ENCODE measurements around the gene PLA2G5. TPM values are rescaled to one million over a fixed set of nuclear protein-coding genes. Genes with fewer than 3 reads are reported as not detected.

Gene PLA2G5
- total and polyA plus RNA-seq, 2 of the 8 experiments (the other 6 are each of a cell fraction or from before 2014, with no cell fraction given), result 0.05 TPM; not detected in 1

- POLR2A ChIA-PET (ENCODE audit: partially characterized antibody), result no interaction called here
- WGBS, 2 experiments (ENCODE audit: extremely low coverage in 1 of 2, insufficient coverage in 1 of 2, insufficient read length in 1 of 2, insufficient replicate concordance in 2 of 2, low coverage in 1 of 2, low lambda C conversion rate in 2 of 2, missing lambda C conversion rate in 1 of 2), result 85% methylated on average over 9 of the region's 9 CpGs; no CpG with 5 or more reads in 1 of the 2 experiments
- DNase-seq (ENCODE audit: low read depth in 1 of 2, low spot score in 2 of 2), result no peak
Observed at GRCh38 chr1:20138961-20139550, 69.1 kb downstream of the PLA2G5 start, which contains the start of gene PLA2G2F. TSS of gene PLA2G2F (plus strand) at chr1:20139323. CDS start at chr1:20139428, 105 bp downstream.

More at GRCh38 chr1:20138961-20139550, 69.1 kb downstream of the PLA2G5 start, which contains the start of gene PLA2G2F:
- no peak within 1 kb of the TSS for H4K8ac ChIP-seq (ENCODE audit: extremely low read depth, insufficient read depth, low read length)
- H2AFZ ChIP-seq (ENCODE audit: low read length), result no peak within 1 kb of the TSS
- CTCF ChIA-PET (ENCODE audit: partially characterized antibody), result no interaction called here
- FAIRE-seq, result no peak
- no peak within 1 kb of the TSS for H3K27ac ChIP-seq (ENCODE audit: low read depth, low read length)
- no peak within 1 kb of the TSS for H3K23ac ChIP-seq (ENCODE audit: insufficient read length)
- no peaks in the 10 kb centered on the region for H3K79me2 ChIP-seq (ENCODE audit: control insufficient read depth in 1 of 2, insufficient read depth in 2 of 2, low read length in 2 of 2)
- H4K91ac ChIP-seq (replicated peaks; ENCODE audit: insufficient read length, low read length), result no peak within 1 kb of the TSS
- no peak within 1 kb of the TSS for H4K5ac ChIP-seq (ENCODE audit: insufficient read length, low read depth, low read length)
- TF ChIP-seq EZH2 (IDR thresholded peaks at IDR 0.05; ENCODE audit: low read depth, low read length, severe bottlenecking) (no peak), KDM4A (IDR thresholded peaks at IDR 0.05; ENCODE audit: low read depth, low read length, severe bottlenecking) (no peak)
- no peaks in the 10 kb centered on the region for H4K20me1 ChIP-seq (replicated peaks in 1 of 2; ENCODE audit: control insufficient read depth in 1 of 2, insufficient read depth in 2 of 2, low read length in 2 of 2)
- no peak within 1 kb of the TSS for H3K4me2 ChIP-seq (ENCODE audit: insufficient read depth in 1 of 2, low read depth in 2 of 2, low read length in 2 of 2)
- no peak within 1 kb of the TSS for H2AK5ac ChIP-seq (ENCODE audit: low read depth, low read length)
- H3K4me3 ChIP-seq (ENCODE audit: extremely low read depth in 1 of 4, insufficient read depth in 2 of 4, low read depth in 3 of 4, low read length in 4 of 4), result no peak within 1 kb of the TSS
- peaks cover 3% of the 10 kb centered on the region; the same call in 1 of the 2 replicates for H3K23me2 ChIP-seq (ENCODE audit: low read depth, low read length)
- H3K14ac ChIP-seq (ENCODE audit: insufficient read length), result no peak within 1 kb of the TSS
- no peaks in the 10 kb centered on the region for H3K79me1 ChIP-seq (ENCODE audit: low read depth, low read length)
- H2BK120ac ChIP-seq (replicated peaks; ENCODE audit: low read depth, low read length), result no peak within 1 kb of the TSS
- no peak within 1 kb of the TSS for H3K56ac ChIP-seq (replicated peaks; ENCODE audit: insufficient read length, low read depth, low read length)
- no peak within 1 kb of the TSS for H2BK15ac ChIP-seq (ENCODE audit: low read length)
- H2BK12ac ChIP-seq (ENCODE audit: low read depth, low read length), result no peak within 1 kb of the TSS
- H3K9me3 ChIP-seq (ENCODE audit: insufficient read depth in 2 of 2, low read depth in 1 of 2, low read length in 1 of 2), result no peaks in the 10 kb centered on the region; a peak in 1 of 4 replicates
- H3K36me3 ChIP-seq (ENCODE audit: control insufficient read depth in 2 of 4, insufficient read depth in 4 of 4, low read length in 3 of 4), result no peaks in the 10 kb centered on the region
- no peak within 1 kb of the TSS for H3K18ac ChIP-seq (ENCODE audit: extremely low read depth, low read length)
- no peak within 1 kb of the TSS for H3K9ac ChIP-seq (replicated peaks in 1 of 4; ENCODE audit: extremely low read depth in 1 of 4, low read depth in 3 of 4, low read length in 3 of 4)
- H3K4ac ChIP-seq (replicated peaks; ENCODE audit: insufficient read length, low read depth, low read length), result no peak within 1 kb of the TSS
- H3K27me3 ChIP-seq (replicated peaks in 1 of 4; ENCODE audit: control insufficient read depth in 3 of 4, extremely low read depth in 1 of 4, insufficient read depth in 3 of 4, low read length in 3 of 4), result no peaks in the 10 kb centered on the region
- H2BK5ac ChIP-seq (ENCODE audit: low read depth, low read length), result no peak within 1 kb of the TSS
- H2BK20ac ChIP-seq (ENCODE audit: low read length), result no peak within 1 kb of the TSS
- H3K4me1 ChIP-seq (replicated peaks in 1 of 4; ENCODE audit: control insufficient read depth in 3 of 4, insufficient read depth in 4 of 4, low read length in 3 of 4), result no peaks in the 10 kb centered on the region; a peak in 1 of 7 replicates
